Omental fat pad (tissue), 4 donors: ENCODE data around the gene IMMT. TPM values are rescaled to one million over a fixed set of nuclear protein-coding genes. Genes with fewer than 3 reads are reported as not detected.

Source experiments
- ATAC-seq: fragments of 150-250 bp; one replicate; pipeline ENCODE4 v1.9.1; 2016; ENCODE audit warnings: mild to moderate bottlenecking, moderate library complexity; ENCODE audit not compliant: low FRiP score
- DNase-seq: peaks from one replicate; pipeline ENCODE4 v3.0.0-alpha.2; 2019; ENCODE audit warnings: low spot score
- CTCF ChIP-seq, 3 donors: fragments of 450-650 bp; IDR thresholded peaks; one replicate each; pipeline ENCODE4 v1.5.1; 2016 to 2017; ENCODE audit warnings: antibody characterized with exemption in 3 of 3, mild to moderate bottlenecking in 3 of 3, moderate library complexity in 2 of 3
- total RNA-seq, 4 donors: library from RNA; depleted of rRNA; stranded (reverse); fragments of >200 nt; gene quantifications; one replicate each; pipeline ENCODE4 v1.1.0, GENCODE V29; 2016

Gene IMMT
- total RNA-seq, 4 donors from 2014 or later = 52.2 to 64.7 (median 58.7) TPM

GRCh38 chr2:86239326-86239725, 44.1 kb upstream of the IMMT start:
- ATAC-seq (no peak), DNase-seq (no peak)
- no peak for TF ChIP-seq CTCF (IDR thresholded peaks at IDR 0.05)

DNA sequence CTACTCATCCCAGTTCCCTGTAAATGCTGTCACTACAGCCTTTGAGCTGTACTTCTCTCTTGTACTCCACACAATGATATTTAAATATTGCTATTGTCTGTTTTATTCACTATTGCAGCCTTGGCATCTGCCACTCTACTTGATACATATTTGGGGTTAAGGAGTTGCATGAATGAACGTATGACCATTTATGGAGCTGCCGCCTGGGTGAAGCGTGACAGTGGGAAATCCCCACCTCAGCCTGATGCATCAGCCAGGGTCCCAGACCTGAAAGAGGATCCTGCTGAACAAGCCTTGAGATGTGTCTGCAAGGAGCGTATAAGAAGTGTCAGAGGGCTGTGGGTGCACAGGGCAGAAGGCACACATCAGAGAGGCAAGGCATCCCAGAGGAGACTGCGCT, 43.1 kb upstream of the IMMT start:
- DNase-seq = no peak
- ATAC-seq = no peak
- TF ChIP-seq CTCF (IDR thresholded peaks at IDR 0.05) = no peak

GRCh38 chr2:86237172-86237571, 41.9 kb upstream of the IMMT start:
- DNase-seq = no peak
- TF ChIP-seq CTCF (IDR thresholded peaks at IDR 0.05) = no peak
- no peak for ATAC-seq

- no peak for ATAC-seq
- no peak for TF ChIP-seq CTCF (IDR thresholded peaks at IDR 0.05)
- no peak for DNase-seq
These were observed 40.1 kb upstream of the IMMT start for GRCh38 chr2:86235196-86235980.

DNA sequence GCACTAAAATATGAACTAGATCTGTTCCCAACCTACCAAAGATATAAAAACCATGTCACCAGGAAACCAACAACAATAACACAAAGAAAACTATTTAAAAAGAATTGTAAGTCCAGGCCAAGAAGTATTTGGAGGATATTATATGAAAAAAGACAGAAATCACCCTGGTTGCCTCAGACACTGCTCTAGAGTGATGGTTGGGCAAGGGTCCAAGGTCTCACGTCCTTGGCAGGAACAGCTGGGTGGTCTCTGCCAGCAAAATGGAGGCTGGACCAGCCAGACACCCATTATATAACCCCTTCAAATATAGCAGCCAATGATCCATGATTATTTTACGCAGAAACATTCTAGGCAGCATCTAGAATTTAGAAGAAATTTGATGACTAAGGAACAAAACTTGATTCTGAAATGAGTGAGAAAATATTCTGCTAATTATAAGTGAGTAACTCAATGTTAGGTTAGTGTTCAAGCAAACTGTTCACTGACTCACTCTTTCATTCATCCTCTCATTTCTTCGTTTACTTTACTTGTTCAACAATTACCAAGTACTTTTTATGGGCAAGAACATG, 39.4 kb upstream of the IMMT start:
- no peak for ATAC-seq
- no peak for TF ChIP-seq CTCF (IDR thresholded peaks at IDR 0.05)
- DNase-seq = no peak

- no peak for DNase-seq
- no peak for TF ChIP-seq CTCF (IDR thresholded peaks at IDR 0.05)
- ATAC-seq = no peak
These were observed 38.2 kb upstream of the IMMT start for GRCh38 chr2:86233436-86233835.

GRCh38 chr2:86232910-86233309, 37.6 kb upstream of the IMMT start:
- no peak for TF ChIP-seq CTCF (IDR thresholded peaks at IDR 0.05)
- DNase-seq = no peak
- no peak for ATAC-seq
